ENCODE results near the gene ERCC1. TPM values are rescaled to one million over a fixed set of nuclear protein-coding genes. Genes with fewer than 3 reads are reported as not detected.

ERCC1 gene
- total RNA-seq, 1 experiment from 2014 or later = 57.3 TPM

DNA sequence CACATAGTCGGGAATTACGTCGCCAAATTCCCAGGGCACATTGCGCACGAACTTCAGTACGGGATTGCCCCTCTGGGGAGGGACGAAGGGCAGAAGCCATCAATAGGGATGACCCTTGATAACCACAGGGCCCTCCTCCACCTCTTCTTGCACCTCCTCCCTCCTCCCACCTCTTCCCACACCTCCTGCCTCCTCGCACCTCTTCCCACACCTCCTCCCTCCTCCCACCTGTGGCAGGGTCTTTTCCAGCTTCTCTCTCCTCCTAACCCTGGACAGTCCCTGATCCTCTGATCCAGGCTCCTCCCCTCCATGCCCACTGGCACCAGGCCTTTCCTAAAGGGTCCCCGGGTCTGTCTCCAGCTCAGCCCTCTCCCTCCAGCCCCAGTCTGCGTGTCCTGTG, 3.4 kb downstream of the ERCC1 start:
- Histone ChIP-seq H3K36me3 (ENCODE audit: low read depth, low read length) (no peaks in the 10 kb centered on the region), H3K79me2 (ENCODE audit: low read length) (peaks cover 13% of the 10 kb centered on the region), H3K4me3 (ENCODE audit: low read length) (no peak overlapping the region), H4K20me1 (ENCODE audit: low read length) (no peaks in the 10 kb centered on the region), H3K9me3 (ENCODE audit: low read length) (no peaks in the 10 kb centered on the region), H2AFZ (ENCODE audit: low read length) (no peak overlapping the region), H3K9me2 (replicated peaks; ENCODE audit: low read length) (no peaks in the 10 kb centered on the region), H3K27ac (ENCODE audit: low read length) (no peak overlapping the region), H3F3A (ENCODE audit: low read length, unreplicated experiment) (peaks cover 3% of the 10 kb centered on the region), H3K4me2 (ENCODE audit: low read length) (no peak overlapping the region), H3K4me1 (ENCODE audit: insufficient read depth, low read length) (peaks cover 21% of the 10 kb centered on the region), H3K27me3 (ENCODE audit: low read length) (no peaks in the 10 kb centered on the region), H3K9ac (ENCODE audit: low read length) (no peak overlapping the region)
- ChIA-PET POLR2A (ENCODE audit: unreplicated experiment) (no interaction called here), CTCF (no interaction called here)
- no peak for DNase-seq
- no TSS peak for BruUV-seq (replicated peaks)
- intact Hi-C loops (cut with micrococcal nuclease) = no loop called here
- TF ChIP-seq EZH2phosphoT487 (IDR thresholded peaks at IDR 0.05; ENCODE audit: borderline replicate concordance, low read length) = no peak
- no peak for TF ChIP-seq CTCF (conservative IDR thresholded peaks at IDR 0.05; ENCODE audit: low read depth, low read length)
- no peak for TF ChIP-seq EZH2 (IDR thresholded peaks at IDR 0.05; ENCODE audit: low read length, unreplicated experiment)
- no peak for ATAC-seq

GRCh38 chr19:45419895-45420294, 3.8 kb downstream of the ERCC1 start:
- no TSS peak for BruUV-seq (replicated peaks)
- Histone ChIP-seq H3K27ac (ENCODE audit: low read length) (no peak overlapping the region), H3K9me2 (replicated peaks; ENCODE audit: low read length) (no peaks in the 10 kb centered on the region), H3K36me3 (ENCODE audit: low read depth, low read length) (no peaks in the 10 kb centered on the region), H3K4me2 (ENCODE audit: low read length) (no peak overlapping the region), H2AFZ (ENCODE audit: low read length) (no peak overlapping the region), H3K27me3 (ENCODE audit: low read length) (no peaks in the 10 kb centered on the region), H3K9me3 (ENCODE audit: low read length) (no peaks in the 10 kb centered on the region), H3K9ac (ENCODE audit: low read length) (no peak overlapping the region), H3F3A (ENCODE audit: low read length, unreplicated experiment) (no peaks in the 10 kb centered on the region), H3K4me3 (ENCODE audit: low read length) (no peak overlapping the region), H4K20me1 (ENCODE audit: low read length) (no peaks in the 10 kb centered on the region), H3K4me1 (ENCODE audit: insufficient read depth, low read length) (peaks cover 17% of the 10 kb centered on the region), H3K79me2 (ENCODE audit: low read length) (peaks cover 13% of the 10 kb centered on the region)
- no peak for ATAC-seq
- intact Hi-C loops (cut with micrococcal nuclease) = no loop called here
- POLR2A ChIA-PET (ENCODE audit: unreplicated experiment) = no interaction called here
- no peak for DNase-seq
- TF ChIP-seq CTCF (conservative IDR thresholded peaks at IDR 0.05; ENCODE audit: low read depth, low read length) = no peak
- TF ChIP-seq EZH2phosphoT487 (IDR thresholded peaks at IDR 0.05; ENCODE audit: borderline replicate concordance, low read length) = no peak
- TF ChIP-seq EZH2 (IDR thresholded peaks at IDR 0.05; ENCODE audit: low read length, unreplicated experiment) = no peak
- CTCF ChIA-PET = no interaction called here

- DNase-seq = no peak
- CTCF ChIA-PET = no interaction called here
- H3K27ac ChIP-seq (ENCODE audit: low read length) = no peak overlapping the region
- peaks cover 13% of the 10 kb centered on the region for H3K4me1 ChIP-seq (ENCODE audit: insufficient read depth, low read length)
- TF ChIP-seq EZH2 (IDR thresholded peaks at IDR 0.05; ENCODE audit: low read length, unreplicated experiment) (no peak), EZH2phosphoT487 (IDR thresholded peaks at IDR 0.05; ENCODE audit: borderline replicate concordance, low read length) (no peak), CTCF (conservative IDR thresholded peaks at IDR 0.05; ENCODE audit: low read depth, low read length) (no peak)
- no peak overlapping the region for H3K4me3 ChIP-seq (ENCODE audit: low read length)
- intact Hi-C loops (cut with micrococcal nuclease) = no loop called here
- ATAC-seq = no peak
- H3K36me3 ChIP-seq (ENCODE audit: low read depth, low read length) = no peaks in the 10 kb centered on the region
- no peaks in the 10 kb centered on the region for H3K9me3 ChIP-seq (ENCODE audit: low read length)
- H3K27me3 ChIP-seq (ENCODE audit: low read length) = no peaks in the 10 kb centered on the region
- H4K20me1 ChIP-seq (ENCODE audit: low read length) = no peaks in the 10 kb centered on the region
- peaks cover 13% of the 10 kb centered on the region for H3K79me2 ChIP-seq (ENCODE audit: low read length)
- no peaks in the 10 kb centered on the region for H3K9me2 ChIP-seq (replicated peaks; ENCODE audit: low read length)
- H3K9ac ChIP-seq (ENCODE audit: low read length) = no peak overlapping the region
- H2AFZ ChIP-seq (ENCODE audit: low read length) = no peak overlapping the region
- no TSS peak for BruUV-seq (replicated peaks)
- no peaks in the 10 kb centered on the region for H3F3A ChIP-seq (ENCODE audit: low read length, unreplicated experiment)
- POLR2A ChIA-PET (ENCODE audit: unreplicated experiment) = no interaction called here
- H3K4me2 ChIP-seq (ENCODE audit: low read length) = no peak overlapping the region
Observed at GRCh38 chr19:45419396-45419795, 4.3 kb downstream of the ERCC1 start.

All from PC-3 (cell line).